ENCODE measurements around the gene ELP2.
"Not testable (repeated sequence)": the region's sequence is repeated elsewhere in the genome, so short reads cannot be mapped to it uniquely, and the experiment has no call there.

The ELP2 gene

GRCh38 chr18:36158266-36158867 is 28.7 kb downstream of the ELP2 start:
- no peak for FAIRE-seq

DNA sequence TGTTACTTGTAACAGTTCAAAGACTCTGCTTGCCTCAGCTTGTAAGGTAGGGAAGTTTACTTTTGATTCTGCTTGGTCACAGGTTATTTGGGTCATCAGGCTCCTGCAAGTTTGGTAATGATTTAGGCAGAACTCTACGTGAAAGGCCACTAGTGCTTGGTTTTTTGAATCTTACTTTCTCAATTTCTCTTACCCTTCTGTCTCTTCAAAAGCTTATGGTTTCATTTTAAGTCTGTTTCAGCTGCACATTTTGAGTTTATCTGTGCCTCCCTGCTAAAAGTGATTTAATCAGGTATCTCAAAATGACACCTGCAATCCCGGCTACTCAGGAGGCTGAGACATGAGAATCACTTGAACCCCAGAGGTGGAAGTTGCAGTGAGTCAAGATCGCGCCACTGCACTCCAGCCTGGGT is 31.3 kb downstream of the ELP2 start:
- FAIRE-seq, result no peak

DNA sequence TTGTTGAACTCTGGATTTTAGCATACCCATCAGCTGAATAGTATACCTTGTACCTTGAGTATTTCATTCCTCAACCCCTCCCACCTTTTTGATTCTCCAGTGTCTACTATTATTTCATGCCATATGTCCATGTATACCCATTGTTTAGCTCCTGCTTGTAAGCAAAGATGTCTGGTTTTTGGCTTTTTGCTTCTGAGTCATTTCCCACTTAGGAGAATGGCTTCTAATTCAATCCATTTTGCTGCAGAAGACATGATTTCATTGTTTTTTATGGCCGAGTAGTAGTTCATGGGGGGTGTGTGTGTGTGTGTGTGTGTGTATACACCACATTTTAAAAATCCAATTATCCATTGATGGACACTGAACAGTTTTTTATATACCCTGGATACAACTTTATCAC is 33.3 kb downstream of the ELP2 start:
- no peak for FAIRE-seq

GRCh38 chr18:36167692-36168218 is 38.1 kb downstream of the ELP2 start:
- FAIRE-seq, result no peak

DNA sequence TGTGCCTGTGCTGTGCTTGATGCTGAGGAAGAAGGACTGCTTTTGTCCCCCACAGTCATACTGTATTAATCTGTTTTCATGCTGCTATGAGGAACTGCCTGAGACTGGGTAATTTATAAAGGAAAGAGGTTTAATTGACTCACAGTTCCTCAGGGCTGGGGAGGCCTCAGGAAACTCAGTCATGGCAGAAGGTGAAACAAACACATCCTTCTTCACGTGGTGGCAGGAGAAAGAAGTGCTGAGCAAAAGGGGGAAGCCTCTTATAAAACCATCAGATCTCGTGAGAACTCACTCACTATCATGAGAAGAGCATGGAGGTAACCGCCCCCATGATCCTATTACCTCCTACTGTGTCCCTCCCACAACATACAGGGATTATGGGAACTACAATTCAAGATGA is 38.6 kb downstream of the ELP2 start:
- not testable (repeated sequence) for FAIRE-seq

- no peak for FAIRE-seq
Measured at GRCh38 chr18:36169938-36170337, 40.2 kb downstream of the ELP2 start.

DNA sequence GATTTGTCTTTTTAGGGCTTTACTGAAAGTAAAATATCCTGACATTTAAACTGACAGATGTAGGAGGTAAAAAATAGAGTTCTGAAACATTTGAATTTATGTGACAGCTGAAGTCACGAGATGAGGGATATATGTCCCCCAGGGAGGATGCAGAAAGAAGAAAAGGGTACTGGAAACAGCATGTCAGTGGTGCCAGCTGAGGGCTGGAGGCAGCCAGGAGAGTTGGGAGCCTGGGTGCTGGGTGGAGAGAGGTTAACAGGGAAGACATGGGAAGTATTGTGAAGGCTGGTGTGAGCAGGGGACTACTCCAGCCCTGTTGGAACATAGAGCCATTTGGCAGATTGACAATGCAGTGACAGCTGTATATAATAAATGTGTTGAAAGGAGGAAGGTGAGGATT is 45.8 kb downstream of the ELP2 start:
- FAIRE-seq, result no peak

- no peak for FAIRE-seq
Measured at GRCh38 chr18:36176177-36176584, 46.5 kb downstream of the ELP2 start.

- FAIRE-seq, result no peak
Measured at GRCh38 chr18:36176711-36177110, 47.0 kb downstream of the ELP2 start.

DNA sequence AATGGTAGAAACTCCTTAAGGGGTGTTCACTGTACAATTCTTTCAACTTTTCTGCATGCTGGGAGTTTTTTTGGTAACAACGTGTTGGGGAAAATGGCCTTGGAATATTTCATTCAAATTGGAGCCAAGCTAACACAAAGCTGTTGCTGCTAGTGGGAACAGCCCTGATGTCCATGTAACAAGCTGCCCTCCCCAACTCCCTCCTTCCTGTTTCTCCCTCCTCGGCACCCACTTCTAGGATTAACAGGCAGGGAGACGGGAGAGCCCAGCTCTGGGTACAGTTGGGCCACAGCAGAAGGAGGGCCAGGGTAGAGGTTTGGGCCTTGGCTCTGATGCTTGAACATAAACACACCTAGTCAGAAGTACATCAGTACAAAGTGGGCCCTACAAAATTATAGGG is 48.2 kb downstream of the ELP2 start:
- no peak for FAIRE-seq

DNA sequence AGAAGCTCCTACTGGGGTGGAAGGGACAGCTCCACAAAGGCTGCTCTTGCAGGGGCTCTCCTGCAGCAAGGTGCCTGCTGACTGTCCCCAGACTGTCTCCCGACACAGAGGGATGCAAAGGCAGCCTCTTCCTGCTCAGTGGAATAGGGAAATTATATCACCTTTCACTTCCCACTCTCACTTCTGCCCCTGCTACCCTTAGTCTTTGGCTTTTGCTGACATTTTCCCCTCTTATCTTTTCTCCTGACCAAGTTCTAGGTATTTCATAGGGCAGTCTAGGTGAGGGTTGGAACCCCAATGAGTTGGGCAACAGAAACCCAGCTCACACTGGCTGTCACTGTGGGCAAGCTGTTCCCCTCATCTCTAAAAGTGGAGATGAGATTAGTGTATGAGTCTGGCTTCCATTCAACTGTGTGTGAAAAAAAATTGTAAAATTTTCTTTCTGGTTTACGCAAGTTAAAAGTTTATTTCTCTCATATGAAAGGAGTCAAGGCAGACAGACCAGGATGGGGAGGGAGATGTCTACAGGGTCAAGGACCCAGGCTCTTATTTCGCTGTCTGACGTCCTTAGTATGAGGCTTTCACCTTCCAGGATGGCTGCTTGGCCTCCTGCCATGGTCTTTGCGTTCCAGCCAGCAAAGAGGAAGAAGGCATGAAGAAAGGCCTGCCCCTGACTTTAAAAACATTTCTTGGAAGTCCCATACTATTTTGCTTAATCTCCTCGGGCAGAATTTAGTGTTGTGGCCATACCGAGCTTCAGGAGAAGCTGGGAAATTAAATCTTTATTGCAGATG is 50.1 kb downstream of the ELP2 start:
- FAIRE-seq, result no peak

DNA sequence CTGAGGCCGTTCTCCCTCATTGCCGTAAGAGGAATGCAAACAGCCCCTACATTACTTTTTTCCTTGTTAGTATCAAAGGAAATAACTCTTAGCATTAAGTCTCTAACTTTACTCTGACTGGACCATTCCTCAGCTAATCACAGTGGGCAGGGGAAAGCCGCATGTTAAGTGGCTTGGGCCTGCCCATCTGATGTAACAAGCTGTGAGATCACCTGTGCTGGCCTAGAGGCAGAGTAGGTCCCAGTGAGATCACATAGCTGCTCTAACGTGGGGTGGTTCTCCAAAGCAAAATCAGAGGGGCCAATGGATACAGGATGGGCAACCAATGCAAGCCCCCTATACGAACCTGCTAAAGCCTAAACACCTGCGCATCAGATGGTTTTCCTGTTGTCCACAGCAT is 51.7 kb downstream of the ELP2 start:
- no peak for FAIRE-seq

DNA sequence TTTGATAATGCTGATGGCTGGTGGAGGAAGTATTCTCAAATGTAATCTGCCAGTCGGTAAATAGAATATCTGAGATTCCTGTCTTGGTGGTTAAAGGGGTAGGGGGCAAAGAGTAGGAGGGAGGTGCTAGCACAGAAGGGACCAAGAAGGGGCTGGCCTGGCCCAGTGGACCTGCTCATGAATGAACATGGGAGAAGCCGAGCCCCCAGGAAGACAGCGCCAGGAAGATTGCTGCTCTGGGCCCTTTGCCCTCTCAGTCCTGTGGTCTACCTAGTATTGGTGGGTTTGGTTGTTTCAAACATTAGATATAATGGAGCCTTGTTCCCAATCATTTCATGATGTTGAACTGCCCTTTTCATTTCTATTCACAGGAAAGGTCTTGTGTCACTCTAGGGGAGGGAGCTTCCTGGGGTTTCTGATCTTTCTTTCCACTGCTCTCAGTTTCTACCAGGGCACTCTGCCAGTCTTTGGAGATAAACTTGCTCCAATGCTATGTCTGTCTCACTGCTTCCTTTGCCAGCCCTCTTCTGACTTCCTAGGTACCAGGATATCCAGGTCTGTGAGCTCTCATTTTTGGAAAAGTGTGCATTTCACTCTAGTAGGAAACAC is 52.3 kb downstream of the ELP2 start:
- FAIRE-seq, result no peak

DNA sequence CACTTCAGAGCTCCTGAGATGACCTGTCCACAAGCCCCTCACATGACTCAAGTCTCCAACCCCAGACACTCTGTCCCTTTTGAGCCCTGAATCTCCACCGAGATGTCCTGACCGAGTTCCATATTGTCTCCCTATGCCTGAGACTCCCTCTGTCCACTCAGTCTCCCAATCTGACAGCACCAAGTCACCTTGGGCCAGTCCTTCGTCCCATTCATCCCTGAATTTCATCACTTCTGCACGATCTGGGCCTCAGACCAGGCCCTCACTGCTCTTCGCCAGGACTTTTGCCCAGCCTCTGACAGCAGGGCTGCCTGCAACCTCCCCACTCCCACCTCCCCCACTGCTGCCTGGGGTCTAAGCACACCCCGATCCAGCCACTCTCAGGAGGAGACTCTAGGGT is 53.3 kb downstream of the ELP2 start:
- FAIRE-seq, result no peak

DNA sequence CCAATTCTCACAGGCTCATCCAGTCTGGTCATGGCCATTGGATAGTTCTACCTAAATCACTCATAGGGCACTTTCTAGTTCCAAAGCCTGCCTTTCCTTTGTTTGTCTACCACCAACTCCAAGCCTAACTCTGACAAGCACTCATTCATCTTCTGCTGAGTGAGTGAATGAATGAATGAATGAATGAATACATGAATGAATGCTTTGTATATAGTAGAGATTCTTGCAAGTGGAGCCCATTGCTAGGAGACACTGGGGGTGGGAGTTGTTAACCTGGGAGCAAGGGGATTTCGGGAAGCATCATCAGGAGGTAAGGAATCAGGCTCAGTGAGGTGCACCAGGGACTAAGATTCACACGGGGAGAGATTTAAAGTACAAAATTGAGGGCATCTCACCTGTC is 54.3 kb downstream of the ELP2 start:
- FAIRE-seq, result no peak

GRCh38 chr18:36185157-36185556 is 55.5 kb downstream of the ELP2 start:
- FAIRE-seq, result no peak

GRCh38 chr18:36185901-36186460 is 56.3 kb downstream of the ELP2 start:
- no peak for FAIRE-seq

- no peak for FAIRE-seq
Measured at GRCh38 chr18:36186461-36187192, 56.9 kb downstream of the ELP2 start.

- no peak for FAIRE-seq
Measured at GRCh38 chr18:36187193-36187825, 57.6 kb downstream of the ELP2 start, which contains the start of gene MOCOS. Gene MOCOS, plus strand, starts transcription at chr18:36187497. Its CDS starts 43 bp downstream, at chr18:36187540.

DNA sequence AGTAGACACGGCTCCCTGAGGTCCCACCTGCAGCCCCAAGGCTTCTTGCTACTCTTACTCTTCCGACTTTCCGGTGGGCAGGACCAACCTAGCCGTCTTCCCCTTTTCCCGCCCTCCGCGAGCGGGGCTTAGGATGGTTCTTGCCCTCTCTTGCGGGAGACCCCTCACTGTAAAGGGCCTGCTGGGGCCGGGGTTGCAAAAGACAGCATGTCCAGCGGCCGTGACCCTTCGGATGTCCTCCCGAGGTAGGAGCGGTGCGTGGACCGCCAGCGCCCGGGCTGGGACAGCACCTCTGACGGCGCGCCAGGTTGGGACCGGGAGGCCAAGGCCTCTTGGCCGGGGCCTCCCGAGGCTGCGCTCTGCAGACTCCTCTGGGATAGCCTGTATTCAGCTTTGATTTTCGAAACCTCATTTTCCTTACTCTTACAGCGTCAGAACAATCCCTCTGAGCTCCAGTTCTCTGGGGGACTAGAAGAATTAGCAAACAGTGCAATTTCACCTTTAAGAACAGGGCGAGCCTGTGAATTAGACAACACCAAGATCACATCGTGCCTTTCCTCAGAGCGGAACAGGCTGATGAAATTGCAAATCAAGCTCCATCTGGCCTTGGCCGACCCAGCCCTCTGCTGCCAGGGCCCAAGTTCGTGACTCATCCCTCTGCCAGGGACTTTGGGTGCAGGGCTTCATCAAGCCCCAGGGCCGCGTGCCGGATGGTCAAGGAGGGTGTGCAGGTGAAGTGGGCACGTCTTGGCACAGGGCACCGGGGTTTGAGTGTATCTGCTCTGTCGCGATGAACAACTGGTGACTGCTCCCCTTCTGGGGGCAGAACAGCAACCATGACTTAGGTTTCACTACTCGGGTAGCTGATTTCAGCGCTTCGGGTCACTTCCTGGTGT is 58.4 kb downstream of the ELP2 start:
- FAIRE-seq, result no peak

- no peak for FAIRE-seq
Measured at GRCh38 chr18:36188916-36189315, 59.2 kb downstream of the ELP2 start.

Data from colon (tissue), 2 donors.